DMS153 (cell line): ENCODE data around the gene TTLL6.
A peak's percentile ranks its signal among the peaks of the same experiment; 100 is the strongest.

Source experiments
- DNase-seq: peaks from one replicate; lab custom pipeline; 2025; lab: John Stamatoyannopoulos, UW

The TTLL6 gene

DNA sequence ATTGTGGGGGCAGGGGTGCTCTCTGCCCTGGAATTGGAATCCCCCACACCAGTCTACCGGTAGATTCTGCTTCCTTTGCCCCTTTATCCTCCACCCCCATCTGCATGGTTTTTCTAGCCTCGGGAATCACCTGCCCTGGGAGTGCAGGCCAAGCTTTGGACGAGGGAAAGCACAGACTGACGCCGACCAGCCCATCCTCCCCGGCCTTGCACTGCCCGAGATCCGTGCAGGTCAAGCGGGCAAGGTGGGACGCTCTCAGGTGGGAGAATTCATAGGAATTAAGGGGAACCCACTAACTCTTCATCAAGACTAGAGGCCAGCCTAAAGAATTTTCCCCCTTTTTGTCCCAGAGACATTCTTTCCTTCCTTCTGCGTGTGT, 78.6 kb downstream of the TTLL6 start:
- DNase-seq, result no peak

DNA sequence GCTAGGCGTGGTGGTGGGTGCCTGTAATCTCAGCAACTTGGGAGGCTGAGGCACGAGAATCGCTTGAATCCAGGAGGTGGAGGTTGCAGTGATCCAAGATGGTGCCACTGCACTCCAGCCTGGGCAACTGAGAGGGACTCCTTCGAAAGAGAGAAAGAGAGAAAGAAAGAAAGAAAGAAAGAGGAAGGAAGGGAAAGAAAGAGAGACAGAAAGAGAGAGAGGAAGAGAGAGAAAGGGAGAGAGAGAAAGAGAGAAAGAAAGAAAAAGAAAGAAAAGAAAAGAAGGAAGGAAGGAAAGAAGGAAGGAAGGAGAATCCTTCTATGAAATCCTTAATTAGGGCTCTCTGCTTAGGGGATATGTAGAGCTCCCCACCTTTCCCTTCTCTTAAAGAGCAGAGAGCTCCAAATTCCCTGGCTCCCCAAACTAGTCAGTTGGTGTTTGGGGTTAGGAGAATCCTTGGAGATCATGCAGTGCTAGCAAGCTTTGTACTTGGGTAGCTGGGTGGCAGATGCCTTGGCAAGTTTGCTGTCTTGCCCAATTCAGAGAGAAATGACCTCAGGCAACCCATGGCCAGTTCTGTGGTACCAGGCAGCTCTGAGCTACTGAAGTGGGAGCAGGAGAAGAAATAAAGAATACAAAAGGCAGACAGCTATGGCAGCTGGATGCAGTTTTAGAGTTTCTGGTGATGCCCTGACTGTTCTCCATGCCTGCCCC, 79.5 kb downstream of the TTLL6 start:
- DNase-seq, result no peak

DNA sequence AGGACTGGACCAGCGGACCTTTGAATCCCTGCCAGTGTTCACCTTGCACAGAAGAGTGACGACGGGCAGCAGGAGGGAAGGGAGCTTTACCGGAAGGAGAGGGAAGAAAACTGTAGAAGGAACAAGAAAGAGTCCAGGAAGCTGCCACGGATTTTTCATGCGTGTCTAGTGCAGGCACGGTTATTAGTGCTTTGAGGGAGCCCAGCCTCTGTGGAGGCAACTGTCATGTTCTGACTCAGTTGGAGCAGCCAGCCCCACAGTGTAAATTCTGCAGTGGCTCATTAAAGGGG, 82.0 kb downstream of the TTLL6 start:
- no peak for DNase-seq

DNA sequence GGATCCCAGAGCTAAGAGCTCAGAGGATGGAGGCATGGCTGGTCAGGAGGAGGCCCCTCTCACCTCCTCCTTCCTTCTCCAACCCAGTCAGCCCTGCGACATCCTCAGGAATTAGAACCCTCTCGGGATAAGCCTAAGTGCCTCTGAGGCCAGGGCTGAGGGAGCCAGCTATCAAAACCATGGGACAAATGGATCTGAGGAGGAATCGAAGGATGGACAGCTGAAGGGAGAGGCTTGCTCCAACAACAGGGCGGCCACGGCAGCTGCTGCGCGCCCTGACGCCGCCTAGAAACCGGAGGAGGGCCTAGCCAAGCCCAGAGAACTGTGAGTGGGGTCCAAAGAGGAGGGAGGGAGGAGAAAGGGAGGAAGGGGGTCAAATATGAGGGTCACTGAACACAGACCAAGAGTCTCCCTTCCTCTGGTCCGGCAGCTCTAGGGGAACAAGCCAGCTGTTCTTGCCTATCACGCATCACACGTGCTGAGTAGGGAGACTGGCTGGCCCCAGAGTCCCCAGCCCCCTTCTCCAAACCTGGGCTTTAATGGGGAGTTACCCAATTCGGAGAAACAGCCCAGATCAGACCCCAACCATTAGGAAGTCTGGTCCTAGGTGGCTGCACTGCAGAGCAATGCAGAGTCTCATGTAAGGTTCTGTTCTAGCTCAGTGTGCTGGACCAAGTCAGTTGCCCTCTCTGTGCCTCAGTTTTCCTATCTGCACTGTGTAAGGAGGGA, 82.5 kb downstream of the TTLL6 start:
- DNase-seq, result no peak

DNA sequence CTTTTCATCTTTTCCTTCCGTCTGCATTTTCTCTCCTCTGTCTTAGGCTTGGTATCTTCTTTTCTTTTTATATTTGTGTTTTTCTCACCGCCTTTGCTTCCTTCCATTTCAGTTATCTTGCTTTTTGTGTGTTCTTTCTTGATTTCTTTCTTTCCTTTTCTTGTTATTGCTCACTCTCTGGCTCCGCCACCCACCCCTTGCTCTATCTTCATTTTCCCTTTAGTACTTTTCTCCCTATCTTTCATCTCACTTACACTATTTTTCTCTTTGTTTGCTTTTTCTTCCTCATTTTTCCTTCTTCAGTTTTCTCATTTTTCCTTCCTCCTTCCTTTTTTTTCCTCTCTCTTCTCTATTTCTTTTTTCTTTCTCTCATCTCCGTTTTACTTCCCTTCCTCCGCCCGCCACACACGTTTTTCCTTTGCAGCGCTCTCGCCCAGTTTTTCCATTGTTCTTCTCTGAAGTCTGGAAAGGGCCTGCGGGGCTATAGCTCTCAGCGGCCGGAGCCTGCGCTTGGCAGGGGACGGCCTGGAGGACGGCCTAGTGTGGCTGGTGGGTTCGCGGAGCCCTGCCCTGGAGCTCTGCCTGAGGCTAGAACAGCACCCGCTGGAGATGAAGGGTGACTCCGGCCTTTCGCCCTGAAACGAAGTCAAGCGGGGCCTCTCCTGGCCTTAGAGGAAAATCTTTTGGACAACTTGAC, 83.2 kb downstream of the TTLL6 start:
- DNase-seq, result no peak

DNA sequence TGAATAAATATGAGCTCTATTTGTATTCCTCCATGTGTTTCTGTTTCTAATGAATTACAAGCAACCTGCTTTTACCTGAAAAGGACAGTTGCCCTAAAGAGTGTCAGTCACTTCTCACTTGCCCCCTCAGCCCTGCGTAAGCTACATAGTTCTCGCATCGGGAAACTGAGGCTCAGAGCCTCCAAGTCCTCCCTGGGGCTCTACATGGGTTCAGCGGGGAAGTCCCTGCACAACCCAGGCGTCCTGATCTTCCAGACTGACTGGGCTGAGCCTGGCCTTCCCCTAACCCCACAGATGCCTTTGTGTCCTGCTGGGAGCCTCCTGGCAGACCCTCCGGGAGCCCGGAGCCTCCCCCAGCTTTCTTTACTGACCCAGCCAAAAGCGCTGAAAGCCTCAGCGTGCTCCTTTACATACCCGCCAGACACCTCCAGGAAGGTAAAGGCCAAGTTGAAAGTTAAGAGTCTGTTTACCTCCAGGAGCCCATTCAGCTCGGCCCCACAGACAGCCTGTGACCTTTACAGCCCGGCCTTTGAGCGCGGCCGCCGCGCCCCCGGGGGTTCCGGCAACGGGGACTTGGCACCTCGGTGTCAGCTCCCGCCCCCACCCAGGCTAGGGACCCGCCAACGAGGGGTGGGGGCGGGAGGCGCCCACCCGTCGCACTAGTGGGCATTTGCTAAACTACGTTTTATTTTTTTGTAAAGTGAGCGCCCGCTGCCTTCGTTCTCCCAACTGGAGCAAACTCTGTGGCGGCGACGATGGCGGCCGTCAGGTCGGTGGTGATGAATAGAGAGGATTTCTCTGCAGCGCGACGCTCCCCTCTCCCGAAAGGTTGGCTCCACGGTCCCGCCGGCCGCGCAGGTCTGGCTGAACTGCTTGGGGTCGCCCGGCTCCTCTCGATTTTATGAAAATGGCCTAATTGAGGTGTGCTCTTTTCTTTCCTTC, 84.1 kb downstream of the TTLL6 start:
- DNase-seq, result no peak

DNA sequence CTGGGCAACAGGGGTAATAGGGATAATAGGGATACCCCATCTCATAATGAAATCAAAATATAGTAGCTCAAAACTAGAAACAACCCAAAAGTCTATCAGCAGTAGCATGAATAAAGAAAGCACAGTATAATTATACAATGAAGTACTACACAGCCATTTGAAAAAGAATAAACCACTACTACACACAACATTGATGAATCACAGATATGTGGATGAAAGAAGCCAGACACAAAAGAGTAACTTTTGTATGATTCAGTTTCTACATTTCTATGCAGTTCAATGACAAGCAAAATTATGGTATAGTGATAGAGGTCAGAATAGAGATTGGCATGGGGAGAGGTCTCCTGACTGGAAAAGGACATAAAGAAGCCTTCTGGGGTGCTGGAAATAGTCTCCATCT, 85.7 kb downstream of the TTLL6 start:
- DNase-seq, result no peak

DNA sequence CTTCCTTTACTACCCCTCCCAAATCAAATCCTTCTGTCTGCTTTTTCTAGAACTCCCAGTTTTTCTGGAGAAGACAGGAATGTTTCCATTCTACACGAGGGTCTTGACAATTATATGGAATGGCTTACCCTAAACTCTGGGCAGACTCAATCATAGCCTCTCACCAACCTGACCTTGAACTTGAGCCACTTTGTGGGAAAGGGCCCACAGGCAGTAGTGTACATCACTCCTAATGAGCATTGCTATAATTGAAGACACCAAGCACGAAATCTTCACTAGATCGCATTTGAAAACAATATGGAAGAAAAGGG, 86.8 kb downstream of the TTLL6 start:
- DNase-seq, result no peak

DNA sequence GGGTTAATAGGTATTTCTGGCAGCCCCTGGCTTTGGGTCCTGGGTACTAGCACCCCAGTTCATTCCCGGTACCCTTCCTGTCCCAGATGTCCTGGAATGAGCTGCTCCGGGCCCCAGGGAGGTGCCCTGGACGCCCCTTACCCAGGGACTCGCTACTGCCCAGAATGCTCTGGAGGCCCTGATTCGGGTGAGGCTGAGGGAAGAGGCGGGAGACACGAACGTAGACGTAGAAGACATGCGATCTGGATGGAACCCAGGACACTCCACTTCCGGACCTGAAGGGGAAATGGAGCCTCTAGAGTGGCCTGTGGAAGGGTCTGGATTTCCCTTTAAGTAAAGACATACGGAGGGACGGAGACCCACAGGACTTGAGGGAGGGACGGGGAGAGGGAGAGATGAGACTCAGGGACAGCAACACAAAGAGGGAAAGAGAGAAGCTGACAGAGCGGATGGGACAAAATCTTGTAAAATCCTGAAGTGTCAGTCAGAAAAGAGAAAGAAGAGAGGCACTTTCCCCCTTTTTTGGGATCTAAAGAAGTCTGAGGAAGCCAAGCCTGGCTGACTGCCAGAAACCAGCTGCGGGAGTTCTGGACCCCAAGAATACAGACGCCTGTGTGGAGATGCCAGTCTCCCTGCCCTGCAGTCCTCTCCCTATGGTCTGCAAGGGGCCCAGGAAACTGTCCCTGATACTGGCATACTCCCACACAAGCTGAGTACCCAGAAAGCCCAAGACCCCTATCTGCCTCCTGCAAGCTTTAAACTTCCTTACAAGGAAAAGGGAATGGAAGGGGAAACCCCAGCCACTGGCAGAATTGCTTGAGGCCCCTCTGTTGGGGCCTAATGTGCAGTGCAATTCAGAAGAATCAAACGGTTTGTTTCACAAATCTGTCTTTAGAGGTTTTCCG, 87.4 kb downstream of the TTLL6 start:
- DNase-seq, result no peak

DNA sequence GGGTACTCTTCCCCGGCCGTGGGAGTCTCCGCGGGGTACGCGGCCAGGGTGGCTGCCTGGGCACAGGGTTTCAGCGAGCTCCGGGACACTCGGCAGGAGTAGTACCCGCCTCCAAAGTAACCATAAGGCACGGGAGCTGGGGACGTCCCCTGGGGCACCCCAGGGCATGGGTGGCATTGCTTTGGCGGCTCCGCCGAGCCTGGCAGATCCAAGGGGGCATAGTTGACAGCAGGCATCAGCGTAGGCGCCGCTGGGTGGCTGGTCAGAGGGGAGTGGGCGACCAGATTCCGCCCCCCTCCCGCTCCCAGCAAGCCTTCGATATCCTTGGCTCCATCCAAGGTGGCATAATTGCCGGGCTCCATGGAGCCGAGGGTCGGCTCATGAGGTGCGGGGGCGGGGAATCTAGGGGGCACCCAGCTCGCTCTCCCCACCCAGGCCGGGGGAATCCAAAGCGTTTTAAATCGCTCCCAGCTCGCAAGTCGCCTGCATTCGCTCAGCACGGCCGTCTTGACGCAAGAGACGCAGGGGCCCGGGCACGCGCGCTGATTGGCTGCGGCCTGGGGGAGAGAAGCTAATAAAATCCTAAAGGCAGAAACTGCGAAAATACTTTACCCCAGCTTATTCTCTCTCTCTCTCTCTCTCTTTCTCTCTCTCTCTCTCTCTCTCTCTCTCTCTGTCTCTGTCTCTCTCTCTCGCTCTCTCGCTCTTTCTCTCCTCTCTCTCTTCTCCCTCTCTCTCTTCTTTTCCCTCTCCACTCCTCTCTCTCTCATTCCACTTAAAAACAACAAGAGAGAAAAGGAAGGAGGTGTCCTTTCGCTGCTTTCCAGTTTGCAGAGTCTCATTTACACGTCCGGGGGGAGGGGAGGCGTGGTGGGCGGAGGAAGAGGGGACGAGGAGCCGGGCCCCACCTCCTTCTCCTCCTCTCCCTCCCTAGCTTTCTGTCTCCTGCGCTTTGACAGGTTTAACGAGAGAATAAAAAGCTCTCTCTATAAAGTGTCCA, 88.5 kb downstream of the TTLL6 start, which contains the start of gene HOXB13:
HOXB13 (minus strand) TSS at position 519 of the 1,000 bp plus-strand sequence; CDS start at position 362, 157 bp downstream.
- DNase-seq, result peak; percentile 64

DNA sequence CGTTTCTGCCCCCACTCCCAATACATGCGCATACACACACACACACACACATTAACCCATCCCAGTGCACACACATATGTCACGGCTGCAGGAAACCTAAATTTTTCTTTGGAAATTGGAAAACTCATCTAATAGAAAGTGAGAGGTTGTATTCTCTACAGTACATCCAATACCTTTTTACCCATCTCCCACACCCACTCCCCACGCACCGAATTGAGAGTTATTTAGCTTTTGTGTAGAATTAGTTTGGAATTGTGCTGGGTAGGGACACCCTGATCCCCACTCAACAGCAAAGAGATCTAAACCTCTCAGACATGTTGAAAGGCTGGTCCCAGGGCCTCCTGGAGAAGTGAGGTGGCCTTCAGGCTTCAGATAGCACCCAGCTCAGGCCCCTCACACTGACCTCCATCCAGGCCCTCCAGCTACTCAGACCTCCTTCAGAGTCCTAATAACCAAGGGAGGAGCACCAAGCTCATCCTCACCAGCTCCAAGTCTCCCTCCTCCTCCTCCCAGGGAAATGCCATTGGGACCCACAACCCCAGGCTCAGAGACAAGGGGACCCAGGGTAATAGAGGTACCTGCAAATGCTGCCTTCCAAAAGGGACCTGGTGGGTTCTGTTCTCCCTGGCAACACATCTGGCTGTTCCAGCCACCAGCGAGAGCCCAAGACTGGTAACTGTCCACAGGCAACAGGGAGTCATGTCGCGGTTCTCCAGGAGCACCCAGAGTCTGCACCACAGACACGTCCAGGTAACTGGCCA, 89.4 kb downstream of the TTLL6 start:
- DNase-seq, result no peak

DNA sequence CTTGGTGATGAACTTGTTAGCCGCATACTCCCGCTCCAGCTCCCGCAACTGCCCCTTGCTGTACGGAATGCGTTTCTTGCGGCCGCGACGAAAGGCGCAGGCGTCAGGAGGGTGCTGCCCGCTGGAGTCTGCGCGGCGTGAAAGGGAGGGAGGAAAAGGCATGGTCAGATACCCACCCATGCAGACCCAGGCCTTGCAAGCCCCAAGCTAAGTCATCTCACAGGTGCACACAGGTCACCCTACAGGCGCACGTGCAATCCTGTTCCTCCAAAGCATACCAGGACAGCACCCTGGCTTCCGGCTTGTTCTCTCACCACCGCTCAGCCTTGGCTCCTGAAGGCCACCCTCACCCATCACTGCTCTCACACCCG, 90.1 kb downstream of the TTLL6 start:
- no peak for DNase-seq

DNA sequence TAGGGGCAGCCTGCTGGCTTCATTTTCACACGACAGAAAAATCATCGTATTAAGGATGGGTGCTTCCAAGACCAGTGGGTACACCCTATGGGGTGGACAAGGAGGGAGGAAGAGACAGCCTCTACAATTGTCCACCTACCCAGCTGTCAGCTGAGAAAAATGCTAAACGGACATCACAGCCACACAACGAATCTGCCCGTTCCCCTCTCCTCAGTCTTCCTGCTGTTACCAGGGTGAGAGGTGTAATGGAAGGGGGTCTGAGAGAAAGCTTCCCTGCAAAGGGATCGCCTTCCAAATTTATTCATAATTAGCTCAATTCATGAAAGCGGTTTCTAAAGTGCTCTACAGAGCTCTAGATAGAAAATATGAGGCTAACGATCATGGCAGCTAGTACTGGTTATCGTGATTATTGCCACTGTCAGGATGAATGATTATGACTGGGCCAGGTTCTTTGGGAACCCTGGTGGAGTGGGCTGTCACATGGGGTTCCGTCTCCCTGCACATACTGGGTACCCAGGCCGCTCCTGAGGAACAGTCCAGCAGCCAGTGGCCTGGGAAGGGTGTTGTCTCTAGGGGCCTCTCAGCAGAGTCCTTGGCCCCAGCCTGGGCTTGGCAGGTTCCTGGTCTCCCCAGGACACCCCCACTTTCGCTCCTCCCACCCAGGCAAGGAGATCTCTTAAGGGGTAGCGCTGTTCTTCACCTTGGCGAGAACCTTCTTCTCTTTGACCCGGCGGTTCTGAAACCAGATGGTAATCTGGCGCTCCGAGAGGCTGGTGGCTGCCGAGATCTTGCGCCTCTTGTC, 90.7 kb downstream of the TTLL6 start:
- DNase-seq, result no peak

DNA sequence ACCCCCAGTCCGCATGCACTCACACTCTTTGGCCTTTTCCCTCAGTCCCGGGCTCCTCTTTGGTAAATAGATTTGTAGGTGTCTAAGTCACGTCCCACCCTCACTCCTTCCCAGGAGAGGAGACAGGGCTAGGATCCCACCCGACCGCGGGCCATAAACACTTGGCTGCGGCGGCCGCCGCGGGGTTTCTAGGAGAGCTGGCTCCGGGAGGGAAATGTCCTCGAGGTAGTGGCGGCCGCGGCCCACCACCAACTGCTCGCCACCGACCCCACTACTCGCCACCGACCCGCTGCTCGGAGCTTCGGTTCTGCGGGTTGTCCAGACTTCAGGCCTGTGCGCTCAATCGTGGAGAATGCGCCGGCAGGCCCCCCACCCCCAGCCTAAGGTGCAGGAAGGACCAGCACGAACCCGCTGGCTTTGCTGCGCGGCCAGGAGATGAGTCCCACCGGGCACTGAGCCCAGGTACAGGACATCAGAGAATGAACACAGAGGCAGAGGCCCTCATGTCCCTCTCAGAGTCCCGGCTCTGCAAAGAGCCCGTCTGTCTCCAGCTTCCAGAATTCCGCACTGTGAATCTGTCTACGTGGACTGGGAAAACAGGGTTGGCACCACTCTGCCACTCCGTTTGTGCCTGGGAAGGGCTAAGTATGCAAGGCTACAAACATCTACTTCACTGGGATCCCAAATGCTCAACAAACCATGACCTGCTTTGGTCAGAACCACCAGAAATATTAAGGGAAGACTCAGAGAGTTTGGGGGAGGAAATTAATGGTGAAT, 91.6 kb downstream of the TTLL6 start:
- DNase-seq, result no peak

DNA sequence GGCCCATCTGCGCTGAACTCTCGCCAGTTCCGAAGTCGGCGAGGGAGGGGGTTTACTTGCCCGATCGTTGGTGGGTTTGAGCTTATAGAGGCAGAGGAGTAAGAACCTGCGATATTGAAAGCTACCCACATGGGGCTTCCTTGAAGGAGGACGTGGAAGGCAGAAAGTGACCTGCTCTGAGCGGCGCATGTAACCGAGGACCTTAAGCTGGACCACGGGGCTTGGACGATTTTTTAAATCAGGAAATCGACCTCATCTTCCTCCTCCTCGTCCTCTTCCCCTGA, 92.1 kb downstream of the TTLL6 start:
- no peak for DNase-seq

DNA sequence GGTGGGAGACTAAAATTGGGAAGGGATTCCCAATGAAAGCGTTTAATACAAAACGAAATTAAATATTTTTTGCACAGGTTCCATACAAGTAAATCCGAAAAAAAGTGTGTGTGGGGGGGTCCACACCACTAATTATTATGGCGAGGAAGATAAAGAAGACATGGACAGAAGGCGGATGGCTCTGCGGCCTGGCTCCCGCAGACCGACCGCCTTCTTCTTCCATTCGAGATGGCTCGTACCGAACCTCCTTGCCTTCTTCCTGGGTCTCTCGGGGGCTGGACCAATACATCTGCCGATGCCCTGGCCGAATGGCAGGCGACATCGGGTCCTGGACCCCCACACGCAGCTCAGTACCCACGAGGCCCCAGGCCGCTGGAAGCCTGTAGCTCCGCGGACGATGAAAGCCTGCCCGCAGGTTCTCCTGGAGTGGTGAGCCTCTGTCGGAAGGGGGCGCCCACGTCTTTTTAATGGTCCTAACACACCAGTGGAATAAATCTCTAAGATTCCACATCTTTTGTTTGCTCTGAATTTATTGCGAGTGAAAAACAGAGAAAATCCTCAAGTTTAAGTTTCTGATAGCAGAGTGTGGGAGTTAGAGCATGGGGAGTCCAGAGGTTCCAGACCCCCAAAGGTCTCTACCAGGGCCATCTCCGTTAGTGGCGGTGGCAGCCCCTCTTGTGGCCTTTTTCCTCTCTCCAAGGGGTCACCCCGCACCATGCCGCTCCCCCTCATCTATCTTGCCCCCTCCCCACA, 92.6 kb downstream of the TTLL6 start:
- DNase-seq, result peak; percentile 69
